MM.1S (cell line): Measurements from ENCODE around the gene ISG20.

ENCODE experiments used
- DNase-seq: peaks from one replicate; pipeline ENCODE4 v3.0.0-alpha.2; 2015
- H2AFZ ChIP-seq: fragments of 300-600 bp; sonication (generic); 2 replicates; pipeline ENCODE4 v1.6.0; 2016; ENCODE audit warnings: antibody characterized with exemption, low read length
- H3F3A ChIP-seq: fragments of 300-600 bp; sonication (generic); 2 replicates; pipeline ENCODE4 v1.6.1; 2016; ENCODE audit warnings: mild to moderate bottlenecking, antibody characterized with exemption, low read length, moderate library complexity, mixed read lengths; ENCODE audit not compliant: insufficient read depth
- H3K27ac ChIP-seq: fragments of 300-600 bp; sonication (generic); 2 replicates; pipeline ENCODE4 v1.5.1; 2016; ENCODE audit warnings: mild to moderate bottlenecking, low read length
- H3K27me3 ChIP-seq: fragments of 300-600 bp; sonication (generic); replicated peaks from 2 replicates; pipeline ENCODE4 v1.6.0; 2016; ENCODE audit warnings: low read length; ENCODE audit not compliant: insufficient read depth
- H3K36me3 ChIP-seq: fragments of 300-600 bp; sonication (generic); replicated peaks from 2 replicates; pipeline ENCODE4 v1.6.1; 2016; ENCODE audit warnings: mild to moderate bottlenecking, low read length, mixed read lengths; ENCODE audit not compliant: insufficient read depth
- H3K4me1 ChIP-seq: fragments of 300-600 bp; sonication (generic); 2 replicates; pipeline ENCODE4 v1.6.1; 2016; ENCODE audit warnings: low read length, mixed read lengths
- H3K4me2 ChIP-seq: fragments of 300-600 bp; sonication (generic); 2 replicates; pipeline ENCODE4 v1.6.0; 2016; ENCODE audit warnings: low read depth, low read length
- H3K4me3 ChIP-seq: fragments of 300-600 bp; sonication (generic); 2 replicates; pipeline ENCODE4 v1.5.1; 2016; ENCODE audit warnings: low read length, mixed read lengths
- H3K79me2 ChIP-seq: fragments of 300-600 bp; sonication (generic); 2 replicates; pipeline ENCODE4 v1.6.1; 2016; ENCODE audit warnings: mixed run types, low read length, mixed read lengths
- H3K9ac ChIP-seq: fragments of 300-600 bp; sonication (generic); 2 replicates; pipeline ENCODE4 v1.6.1; 2016; ENCODE audit warnings: low read length, mixed read lengths
- H3K9me2 ChIP-seq: fragments of 300-600 bp; sonication (generic); replicated peaks from 2 replicates; pipeline ENCODE4 v1.6.1; 2016; ENCODE audit warnings: mild to moderate bottlenecking, low read length, mixed read lengths; ENCODE audit not compliant: insufficient read depth
- H3K9me3 ChIP-seq: fragments of 300-600 bp; sonication (generic); replicated peaks from 2 replicates; pipeline ENCODE4 v1.6.1; 2016; ENCODE audit warnings: mild to moderate bottlenecking, low read length, mixed read lengths; ENCODE audit not compliant: insufficient read depth
- H4K20me1 ChIP-seq: fragments of 300-600 bp; sonication (generic); 2 replicates; pipeline ENCODE4 v1.6.1; 2016; ENCODE audit warnings: mild to moderate bottlenecking, low read length, moderate library complexity, mixed read lengths; ENCODE audit not compliant: insufficient read depth
- EZH2 ChIP-seq: fragments of 300-600 bp; sonication (generic); optimal IDR thresholded peaks from 2 replicates; pipeline ENCODE3; 2017; ENCODE audit warnings: low read depth, mild to moderate bottlenecking, antibody characterized with exemption, low read length, mixed read lengths
- EZH2phosphoT487 ChIP-seq: fragments of 300-600 bp; sonication (generic); IDR thresholded peaks from 2 replicates; pipeline ENCODE4 v1.6.1; 2018; ENCODE audit warnings: antibody characterized with exemption, low read length
- TF ChIP-seq, protein P1 (sequence below): fragments of 300-600 bp; sonication (generic); IDR thresholded peaks from 2 replicates; pipeline ENCODE4 v1.5.1; 2016; ENCODE audit warnings: antibody characterized with exemption, low read length, mixed read lengths

Gene ISG20

DNA sequence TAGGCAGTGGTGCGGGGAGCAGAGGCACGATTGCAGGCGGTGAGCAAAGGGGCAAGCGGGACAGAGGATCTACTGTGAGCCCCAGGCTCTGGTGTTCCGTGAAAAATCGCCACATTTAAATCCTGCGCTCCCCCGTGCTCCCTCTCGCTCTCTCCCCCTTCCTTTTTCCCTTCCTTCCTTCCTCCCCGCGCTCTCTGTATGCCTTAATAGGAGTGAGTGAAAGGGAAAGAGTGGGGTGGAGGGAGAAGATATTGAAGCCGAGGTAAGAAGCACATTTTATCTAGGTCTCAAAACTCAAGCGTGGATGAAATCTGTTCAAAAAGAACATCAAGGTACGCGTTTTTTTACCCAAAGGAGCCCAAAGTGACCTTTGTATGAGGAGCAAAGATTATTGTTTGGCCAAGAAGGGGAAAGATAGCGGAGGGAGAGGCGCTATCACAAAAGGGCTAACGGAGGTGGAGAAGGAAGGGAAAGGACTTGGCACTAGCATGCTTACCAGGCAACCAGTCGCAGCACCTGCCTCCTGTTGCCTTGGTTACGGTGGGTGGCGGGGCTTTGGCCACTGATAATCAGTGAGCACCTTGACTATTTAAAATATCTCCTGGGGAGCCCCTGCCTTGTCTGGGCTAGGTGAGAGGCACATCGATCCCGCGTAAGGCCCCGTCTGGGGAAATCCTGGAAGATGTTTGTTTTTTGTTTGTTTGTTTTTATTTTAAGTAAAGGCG is 32.6 kb upstream of the ISG20 start:
- Histone ChIP-seq H3K9ac (no peak overlapping the region), H3K79me2 (no peaks in the 10 kb centered on the region), H3K4me1 (no peaks in the 10 kb centered on the region), H3K27ac (no peak overlapping the region), H3K27me3 (peaks cover 31% of the 10 kb centered on the region), H4K20me1 (no peaks in the 10 kb centered on the region), H3K4me3 (no peak overlapping the region), H3K9me2 (no peaks in the 10 kb centered on the region), H3K4me2 (no peak overlapping the region), H3K9me3 (no peaks in the 10 kb centered on the region), H2AFZ (no peak overlapping the region), H3K36me3 (no peaks in the 10 kb centered on the region), H3F3A (no peaks in the 10 kb centered on the region)
- no peak for DNase-seq
- TF ChIP-seq EZH2phosphoT487 (no peak), EZH2 (no peak)
- TF ChIP-seq, protein P1, sequence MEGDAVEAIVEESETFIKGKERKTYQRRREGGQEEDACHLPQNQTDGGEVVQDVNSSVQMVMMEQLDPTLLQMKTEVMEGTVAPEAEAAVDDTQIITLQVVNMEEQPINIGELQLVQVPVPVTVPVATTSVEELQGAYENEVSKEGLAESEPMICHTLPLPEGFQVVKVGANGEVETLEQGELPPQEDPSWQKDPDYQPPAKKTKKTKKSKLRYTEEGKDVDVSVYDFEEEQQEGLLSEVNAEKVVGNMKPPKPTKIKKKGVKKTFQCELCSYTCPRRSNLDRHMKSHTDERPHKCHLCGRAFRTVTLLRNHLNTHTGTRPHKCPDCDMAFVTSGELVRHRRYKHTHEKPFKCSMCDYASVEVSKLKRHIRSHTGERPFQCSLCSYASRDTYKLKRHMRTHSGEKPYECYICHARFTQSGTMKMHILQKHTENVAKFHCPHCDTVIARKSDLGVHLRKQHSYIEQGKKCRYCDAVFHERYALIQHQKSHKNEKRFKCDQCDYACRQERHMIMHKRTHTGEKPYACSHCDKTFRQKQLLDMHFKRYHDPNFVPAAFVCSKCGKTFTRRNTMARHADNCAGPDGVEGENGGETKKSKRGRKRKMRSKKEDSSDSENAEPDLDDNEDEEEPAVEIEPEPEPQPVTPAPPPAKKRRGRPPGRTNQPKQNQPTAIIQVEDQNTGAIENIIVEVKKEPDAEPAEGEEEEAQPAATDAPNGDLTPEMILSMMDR = no peak

DNA sequence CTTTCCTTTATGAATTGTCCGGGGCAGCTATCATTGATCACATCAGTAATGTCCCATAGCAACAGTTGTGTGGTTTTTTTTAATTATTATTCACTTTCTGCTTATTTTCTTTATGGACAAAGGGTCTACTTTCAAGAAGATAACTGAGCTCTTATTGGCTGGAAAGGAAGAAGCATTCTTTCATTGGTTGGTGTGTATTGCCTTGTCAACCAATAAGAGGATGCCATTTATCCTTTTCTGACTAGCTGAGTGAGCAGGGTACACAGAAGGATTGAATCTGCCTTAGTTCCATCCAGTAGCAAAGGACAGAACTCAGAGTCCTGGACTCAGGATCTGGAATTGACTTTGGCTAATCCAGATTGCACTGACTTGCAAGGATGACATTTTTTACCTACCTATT is 30.9 kb upstream of the ISG20 start:
- H3K9ac ChIP-seq = no peak overlapping the region
- no peak overlapping the region for H3K4me2 ChIP-seq
- no peak overlapping the region for H3K4me3 ChIP-seq
- H3K36me3 ChIP-seq = no peaks in the 10 kb centered on the region
- no peak overlapping the region for H3K27ac ChIP-seq
- H3K79me2 ChIP-seq = no peaks in the 10 kb centered on the region
- H3K4me1 ChIP-seq = no peaks in the 10 kb centered on the region
- DNase-seq = no peak
- H4K20me1 ChIP-seq = no peaks in the 10 kb centered on the region
- no peaks in the 10 kb centered on the region for H3K9me2 ChIP-seq
- no peaks in the 10 kb centered on the region for H3F3A ChIP-seq
- H2AFZ ChIP-seq = no peak overlapping the region
- no peak for TF ChIP-seq EZH2
- TF ChIP-seq EZH2phosphoT487 = no peak
- TF ChIP-seq, protein P1 = no peak
- peaks cover 31% of the 10 kb centered on the region for H3K27me3 ChIP-seq
- H3K9me3 ChIP-seq = no peaks in the 10 kb centered on the region

DNA sequence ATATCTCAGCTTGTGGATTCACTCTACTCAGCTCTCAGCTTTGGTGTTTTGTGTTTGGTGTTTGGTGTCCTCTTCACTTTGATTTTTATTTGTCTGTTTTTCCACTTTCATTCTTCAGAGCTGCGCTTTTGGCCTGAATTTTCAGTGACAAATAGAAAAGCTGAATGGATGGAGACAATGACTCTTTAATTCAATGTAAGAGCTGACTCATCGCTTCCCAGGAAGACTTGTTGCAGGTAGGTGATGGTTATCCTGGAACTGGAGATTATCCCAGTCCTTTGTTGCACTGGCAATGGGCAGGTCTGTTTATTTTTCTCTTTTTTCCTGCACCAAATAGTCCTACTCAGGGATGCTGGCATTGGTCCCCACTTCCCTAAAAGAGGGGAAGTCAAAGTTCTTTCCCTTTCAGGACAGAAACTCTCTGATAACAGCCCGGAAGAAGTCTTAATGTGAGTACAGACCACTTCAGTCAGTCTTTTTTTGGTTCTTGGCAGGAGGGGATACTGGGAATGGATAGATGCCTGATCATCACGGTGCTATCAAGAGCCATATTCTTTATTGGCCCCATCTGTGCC is 30.1 kb upstream of the ISG20 start:
- Histone ChIP-seq H3K79me2 (no peaks in the 10 kb centered on the region), H3K27ac (no peak overlapping the region), H3F3A (no peaks in the 10 kb centered on the region), H3K4me3 (no peak overlapping the region), H3K36me3 (no peaks in the 10 kb centered on the region), H4K20me1 (no peaks in the 10 kb centered on the region), H3K9me2 (no peaks in the 10 kb centered on the region), H3K27me3 (peaks cover 31% of the 10 kb centered on the region), H3K9me3 (no peaks in the 10 kb centered on the region), H3K9ac (no peak overlapping the region), H2AFZ (no peak overlapping the region), H3K4me2 (no peak overlapping the region), H3K4me1 (no peaks in the 10 kb centered on the region)
- TF ChIP-seq EZH2 = no peak
- DNase-seq = no peak
